Left ventricle myocardium inferior (tissue), 1 donor: ENCODE measurements around the gene PKD1L1. TPM values are rescaled to one million over a fixed set of nuclear protein-coding genes. Genes with fewer than 3 reads are reported as not detected.
A peak's percentile ranks its signal among the peaks of the same experiment; 100 is the strongest.

Experiments
- DNase-seq: peaks from one replicate; pipeline ENCODE4 v3.0.0-alpha.2; 2020
- H3K27ac ChIP-seq: fragments of 200-600 bp; replicated peaks from 2 replicates; pipeline ENCODE4 v1.8.0; 2021
- H3K27me3 ChIP-seq: fragments of 200-600 bp; 2 replicates; pipeline ENCODE4 v1.8.0; 2021; ENCODE audit warnings: low read depth
- H3K36me3 ChIP-seq: fragments of 200-600 bp; 2 replicates; pipeline ENCODE4 v1.8.0; 2021
- H3K4me1 ChIP-seq: fragments of 200-600 bp; 2 replicates; pipeline ENCODE4 v1.8.0; 2021
- H3K4me3 ChIP-seq: fragments of 200-600 bp; 2 replicates; pipeline ENCODE4 v1.8.0; 2021; ENCODE audit warnings: mild to moderate bottlenecking, moderate library complexity
- H3K9me3 ChIP-seq: fragments of 200-600 bp; replicated peaks from 2 replicates; pipeline ENCODE4 v1.8.0; 2021
- CTCF ChIP-seq: fragments of 200-600 bp; IDR thresholded peaks from 2 replicates; pipeline ENCODE4 v1.8.0; 2021; ENCODE audit warnings: antibody characterized with exemption, mild to moderate bottlenecking, borderline replicate concordance
- intact Hi-C: fragments of 100-400 bp; cut with micrococcal nuclease; formaldehyde crosslinking; loops from one replicate; pipeline ENCODE4 v1.11.0; 2022
- total RNA-seq: library from RNA; stranded (reverse); fragmentation: NEBNext Ultra II Directional; extraction: Animal tissue kit (Norgen Biotek cat#: 25700); gene quantifications from one replicate; pipeline ENCODE4 v1.2.1, GENCODE V29; 2021
- donor health status: DM: no; HTN: yes; CAD: no; lungs with severe emphysema.

Gene PKD1L1
- total RNA-seq, 1 donor from 2014 or later: 1.5 TPM

GRCh38 chr7:47807756-47808155 lies 140.5 kb downstream of the PKD1L1 start:
- Histone ChIP-seq H3K27ac (peak overlapping the region; percentile 66), H3K4me1 (peaks cover 15% of the 10 kb centered on the region), H3K27me3 (no peaks in the 10 kb centered on the region), H3K4me3 (peak overlapping the region; percentile 15), H3K9me3 (no peaks in the 10 kb centered on the region), H3K36me3 (peaks cover 7% of the 10 kb centered on the region)
- intact Hi-C loops: no loop called here
- no peak for TF ChIP-seq CTCF
- no peak for DNase-seq

GRCh38 chr7:47807126-47807525 lies 141.1 kb downstream of the PKD1L1 start:
- intact Hi-C loops: no loop called here
- H3K4me1 ChIP-seq: peaks cover 13% of the 10 kb centered on the region
- no peaks in the 10 kb centered on the region for H3K9me3 ChIP-seq
- H3K27ac ChIP-seq: peak overlapping the region; percentile 66
- H3K4me3 ChIP-seq: peak overlapping the region; percentile 15
- H3K36me3 ChIP-seq: peaks cover 7% of the 10 kb centered on the region
- TF ChIP-seq CTCF: no peak
- DNase-seq: no peak
- H3K27me3 ChIP-seq: no peaks in the 10 kb centered on the region

- TF ChIP-seq CTCF: no peak
- peak overlapping the region; percentile 15 for H3K4me3 ChIP-seq
- peak; percentile 60 for DNase-seq
- peaks cover 4% of the 10 kb centered on the region for H3K36me3 ChIP-seq
- no peaks in the 10 kb centered on the region for H3K27me3 ChIP-seq
- intact Hi-C loops: no loop called here
- peak overlapping the region; percentile 66 for H3K27ac ChIP-seq
- H3K9me3 ChIP-seq: no peaks in the 10 kb centered on the region
- H3K4me1 ChIP-seq: peaks cover 13% of the 10 kb centered on the region
Measured at GRCh38 chr7:47806701-47807103, 141.6 kb downstream of the PKD1L1 start.

GRCh38 chr7:47804767-47805545 lies 143.3 kb downstream of the PKD1L1 start:
- intact Hi-C loops: no loop called here
- Histone ChIP-seq H3K27me3 (no peaks in the 10 kb centered on the region), H3K9me3 (no peaks in the 10 kb centered on the region), H3K36me3 (no peaks in the 10 kb centered on the region), H3K4me3 (no peak overlapping the region), H3K4me1 (peaks cover 13% of the 10 kb centered on the region), H3K27ac (no peak overlapping the region)
- DNase-seq: no peak
- no peak for TF ChIP-seq CTCF

- Histone ChIP-seq H3K9me3 (no peaks in the 10 kb centered on the region), H3K36me3 (no peaks in the 10 kb centered on the region), H3K27me3 (no peaks in the 10 kb centered on the region), H3K27ac (no peak overlapping the region), H3K4me1 (peaks cover 13% of the 10 kb centered on the region), H3K4me3 (no peak overlapping the region)
- intact Hi-C loops: no loop called here
- TF ChIP-seq CTCF: no peak
- DNase-seq: no peak
Measured at GRCh38 chr7:47803846-47804245, 144.4 kb downstream of the PKD1L1 start.
